Iris pigment epithelial cell (primary cell): ENCODE results near the gene CPD.
"Not testable (repeated sequence)": the region's sequence is repeated elsewhere in the genome, so short reads cannot be mapped to it uniquely, and the experiment has no call there.

Experiments used
- DNase-seq: peaks from one replicate; pipeline ENCODE4 v3.0.0-alpha.2; 2011; ENCODE audit warnings: low read depth

CPD gene

DNA sequence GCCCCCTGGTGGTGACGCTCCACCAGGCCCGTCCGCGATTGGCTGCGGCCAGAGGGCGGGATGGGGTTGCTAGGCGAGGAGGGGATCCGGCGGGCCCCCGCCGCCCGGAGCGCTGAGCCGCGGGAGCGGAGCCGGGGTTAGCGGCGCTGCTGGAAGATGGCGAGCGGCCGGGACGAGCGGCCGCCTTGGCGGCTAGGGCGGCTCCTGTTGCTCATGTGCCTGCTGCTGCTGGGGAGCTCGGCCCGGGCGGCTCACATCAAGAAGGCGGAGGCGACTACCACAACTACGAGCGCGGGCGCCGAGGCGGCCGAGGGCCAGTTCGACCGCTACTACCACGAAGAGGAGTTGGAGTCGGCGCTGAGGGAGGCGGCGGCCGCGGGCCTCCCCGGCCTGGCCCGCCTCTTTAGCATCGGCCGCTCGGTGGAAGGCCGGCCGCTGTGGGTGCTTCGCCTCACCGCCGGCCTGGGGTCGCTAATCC lies at the start of gene CPD:
Gene CPD (plus strand): TSS at position 103 of the 478 bp plus-strand sequence. CDS start 54 bp downstream, at position 157.
- DNase-seq: peak; percentile 93

DNA sequence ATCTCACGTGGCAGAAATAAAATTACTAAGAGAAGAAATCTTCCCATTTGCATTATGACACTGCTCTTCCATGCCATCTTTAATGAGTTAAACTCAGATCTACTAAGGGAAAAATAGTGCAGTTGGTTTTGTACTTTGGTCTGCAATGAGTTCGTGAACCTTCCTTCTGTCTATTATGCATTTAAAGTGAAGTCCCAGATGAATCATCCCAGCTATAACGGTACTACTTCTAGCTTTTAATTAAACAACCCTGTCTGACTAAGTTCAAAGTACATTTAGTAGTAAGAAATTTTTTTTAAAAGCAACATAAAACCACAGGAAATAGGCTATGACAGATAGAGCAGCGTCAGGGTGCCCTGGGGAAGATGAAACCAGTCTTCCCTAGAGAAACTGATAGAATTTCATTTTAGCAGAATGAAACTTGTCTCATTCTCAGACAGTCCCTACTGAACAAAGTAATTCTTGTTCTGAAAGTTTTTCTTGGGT lies 46.6 kb upstream of the CPD start:
- DNase-seq: peak; percentile 86

DNA sequence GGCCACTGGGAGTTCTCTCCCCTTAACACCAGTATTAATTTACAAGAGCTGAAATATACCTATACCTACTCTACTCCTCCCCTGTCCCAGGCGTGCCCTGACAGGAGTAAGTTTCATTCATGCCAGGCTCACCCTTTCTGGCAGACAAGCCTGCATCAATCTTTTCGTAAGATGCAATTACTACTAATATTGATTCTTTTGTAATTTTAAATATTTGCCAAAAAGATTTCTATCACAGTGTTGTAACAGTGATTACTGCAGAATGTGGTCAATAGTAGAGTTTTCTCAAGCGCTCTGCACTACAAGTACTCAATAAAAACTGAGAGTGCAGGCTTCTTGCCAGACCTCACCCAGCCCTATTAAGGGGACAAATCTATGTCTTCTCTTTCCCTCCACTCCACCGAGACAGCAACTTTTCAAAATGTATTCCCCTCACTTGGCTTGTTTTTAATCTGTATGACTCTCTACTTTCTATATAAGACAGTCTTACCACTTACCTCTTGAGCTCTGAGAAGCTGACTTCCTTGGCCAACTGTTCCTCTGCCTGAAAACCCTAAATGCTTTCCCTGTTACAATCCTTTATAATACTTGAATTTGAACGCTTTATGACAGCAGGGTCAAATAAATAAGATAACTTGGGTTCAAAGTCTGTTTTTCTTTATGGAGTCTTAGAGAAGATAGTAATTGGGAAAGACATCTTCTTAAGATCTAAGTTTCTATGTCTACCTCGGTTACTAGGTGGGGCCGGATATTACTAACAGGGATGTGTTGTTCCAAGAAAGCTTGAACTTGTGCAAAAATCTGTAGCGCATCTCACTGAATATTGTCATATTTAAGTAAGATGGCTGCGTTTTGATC lies 45.0 kb upstream of the CPD start, which contains the start of gene TMIGD1:
Gene TMIGD1 (minus strand): TSS at position 555 of the 858 bp plus-strand sequence. CDS start 1,924 bp downstream, outside the sequence.
- DNase-seq: no peak

DNA sequence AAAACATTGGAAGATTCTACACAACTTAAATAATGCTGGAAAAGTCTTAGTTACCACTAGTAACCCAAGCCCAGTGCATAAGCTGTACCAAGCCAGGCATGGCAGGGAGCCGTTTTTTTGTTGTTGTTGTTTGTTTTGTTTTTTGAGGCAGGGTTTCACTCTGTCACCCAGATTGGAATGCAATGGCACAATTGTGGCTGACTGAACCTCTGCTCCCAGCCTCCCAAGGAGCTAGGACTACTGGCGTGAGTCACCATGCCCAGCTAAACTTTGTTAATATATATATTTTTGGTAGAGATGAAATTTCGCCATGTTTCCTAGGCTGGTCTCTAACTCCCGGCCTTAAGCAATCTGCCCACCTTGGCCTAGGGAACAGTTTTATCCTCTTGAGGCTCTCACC lies 44.3 kb upstream of the CPD start:
- no peak for DNase-seq

DNA sequence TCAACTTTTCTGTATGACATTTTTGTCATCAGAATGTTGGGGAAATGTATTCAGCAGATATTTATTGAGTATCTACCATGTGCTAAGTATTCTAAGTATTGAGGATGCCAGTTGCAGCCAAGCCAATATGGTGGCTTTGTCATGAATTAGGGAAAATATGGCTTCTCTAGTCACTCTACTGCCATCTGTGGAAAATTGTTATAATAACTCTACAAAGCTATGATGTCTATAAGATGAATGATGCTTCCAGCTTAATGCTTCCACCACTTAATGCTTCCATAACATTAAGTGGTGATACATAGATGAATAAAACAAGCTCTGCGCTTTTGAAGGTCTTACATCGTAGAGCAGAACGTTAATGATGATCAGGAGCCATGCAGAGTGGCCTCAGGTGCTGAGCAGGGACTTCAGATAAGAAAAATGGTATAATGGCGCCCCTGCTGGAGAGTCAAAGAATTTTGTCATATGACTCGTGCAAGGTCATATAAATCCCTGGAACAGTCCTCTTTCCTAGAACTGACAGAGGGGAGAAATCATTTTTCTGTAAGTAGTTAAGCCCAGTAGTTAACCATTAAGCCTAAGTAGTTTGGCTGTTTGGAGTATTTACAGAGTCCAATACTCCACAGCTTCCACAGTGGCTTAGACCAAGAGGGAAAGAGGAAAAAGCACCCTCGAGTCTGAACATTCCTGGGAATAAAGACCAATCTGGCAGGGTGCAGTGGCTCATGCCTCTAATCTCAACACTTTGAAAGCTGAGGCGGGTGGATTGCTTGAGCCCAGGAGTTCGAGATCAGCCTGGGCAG lies 42.2 kb upstream of the CPD start:
- peak; percentile 61 for DNase-seq

DNA sequence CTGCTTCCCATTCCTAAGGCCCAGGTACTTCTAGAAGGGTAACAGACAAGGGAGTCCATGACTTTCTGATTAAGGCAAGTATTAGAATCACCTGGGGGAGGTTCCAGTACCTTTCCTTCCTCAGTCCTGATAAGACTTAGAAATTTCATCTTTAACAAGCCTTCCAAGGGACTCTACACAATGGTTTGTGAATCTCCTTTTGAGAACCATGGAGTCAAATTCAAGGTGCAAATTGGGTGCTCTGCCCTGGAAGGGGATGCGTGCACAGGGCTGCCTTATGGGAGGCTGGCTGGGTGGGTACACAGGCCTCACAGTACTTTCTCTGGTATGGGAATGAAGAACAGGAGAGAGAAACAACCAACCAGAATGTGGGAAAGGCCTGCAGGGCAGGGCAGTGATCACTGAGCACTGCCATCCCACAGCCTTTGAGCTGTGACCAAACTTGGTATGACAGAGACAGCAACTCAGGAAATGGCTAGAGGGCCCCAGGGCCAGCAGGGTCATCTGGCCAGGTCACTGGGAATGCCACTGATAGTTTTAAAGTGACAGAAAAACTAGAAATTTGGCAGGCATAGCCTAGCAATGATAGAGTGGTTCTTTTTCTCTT lies 41.2 kb upstream of the CPD start:
- DNase-seq: no peak

DNA sequence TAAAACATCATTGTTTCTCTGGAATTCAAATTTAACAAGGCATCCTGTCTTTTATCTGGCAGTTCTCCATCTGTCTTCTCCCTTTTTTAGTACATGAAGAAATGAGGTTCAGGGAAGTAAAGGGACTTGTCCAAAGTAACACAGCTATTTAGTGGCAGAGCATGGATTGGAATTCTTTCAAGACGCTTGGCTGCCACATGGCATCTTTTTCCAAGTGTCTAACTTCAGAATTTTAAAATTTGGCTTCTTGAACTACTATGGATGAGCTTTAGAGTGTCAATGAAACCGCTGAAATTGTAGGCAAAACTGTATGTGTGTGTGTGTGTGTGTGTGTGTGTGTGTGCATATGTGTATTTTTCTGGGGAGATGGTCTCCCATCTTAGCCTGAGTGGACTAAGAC lies 39.6 kb upstream of the CPD start:
- DNase-seq: no peak

DNA sequence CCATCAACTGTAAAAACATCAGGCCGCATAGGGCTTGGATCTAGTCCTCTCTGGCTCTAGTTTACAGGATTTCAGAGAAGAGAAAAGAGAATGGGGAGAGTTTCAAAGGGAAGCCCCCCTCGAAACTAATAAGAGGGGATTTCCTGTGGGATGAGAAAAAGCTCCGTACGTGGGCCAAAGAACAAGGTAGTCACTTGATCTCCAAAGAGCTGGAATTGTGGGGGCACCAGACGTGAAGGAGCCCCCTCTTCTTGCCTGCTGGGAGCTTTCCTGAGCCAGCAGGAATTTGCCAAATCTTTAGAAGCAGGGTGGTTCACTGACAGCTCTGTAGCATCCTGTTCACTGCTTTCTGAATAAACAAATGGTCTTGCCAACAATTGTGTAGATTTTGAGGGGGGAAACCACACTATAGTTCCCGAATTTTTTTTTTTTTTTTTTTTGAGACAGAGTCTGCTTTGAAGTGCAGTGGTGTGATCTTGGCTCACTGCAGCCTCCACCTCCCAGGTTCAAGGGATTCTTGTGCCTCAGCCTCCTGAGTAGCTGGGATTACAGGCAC lies 37.8 kb upstream of the CPD start:
- no peak for DNase-seq

DNA sequence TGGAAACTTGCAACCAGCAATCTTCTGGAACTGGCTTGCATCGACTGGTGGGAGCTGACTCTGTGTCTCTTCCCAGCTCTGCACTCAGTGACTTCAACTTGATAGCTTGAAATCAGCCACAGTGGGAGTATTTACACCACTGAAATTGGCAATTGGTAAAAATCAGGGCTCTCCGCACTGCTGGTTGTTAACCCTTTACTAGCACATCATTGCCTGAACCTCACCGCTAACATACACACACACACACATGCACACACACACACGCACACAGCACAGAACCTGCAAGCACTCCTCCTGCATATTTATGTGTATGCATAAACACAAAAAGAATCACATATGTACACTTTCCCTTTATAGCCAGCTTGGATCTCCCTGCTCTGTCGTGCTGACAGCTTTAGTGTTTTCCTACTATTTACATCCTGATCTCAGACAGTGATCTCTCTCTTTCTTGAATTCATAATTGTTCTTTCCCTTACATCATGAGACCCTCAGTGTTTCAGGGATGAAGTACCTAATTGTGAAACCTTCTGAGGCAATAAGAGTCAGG lies 37.0 kb upstream of the CPD start:
- DNase-seq: no peak

DNA sequence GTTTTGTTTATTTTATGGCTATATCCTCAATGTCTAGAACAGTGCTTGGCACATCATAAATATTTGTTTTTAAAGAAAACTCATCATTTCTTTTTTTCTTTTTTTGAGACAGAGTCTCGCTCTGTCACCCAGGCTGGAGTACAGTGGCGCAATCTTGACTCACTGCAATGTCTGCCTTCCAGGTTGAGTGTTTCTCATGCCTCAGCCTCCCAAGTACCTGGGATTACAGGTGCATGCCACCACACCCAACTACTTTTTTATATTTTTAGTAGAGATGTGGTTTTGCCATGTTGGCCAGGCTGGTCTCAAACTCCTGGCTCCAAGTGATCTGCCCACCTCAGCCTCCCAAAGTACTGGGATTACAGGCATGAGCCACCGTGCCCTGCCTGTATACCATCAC lies 35.5 kb upstream of the CPD start:
- not testable (repeated sequence) for DNase-seq

DNA sequence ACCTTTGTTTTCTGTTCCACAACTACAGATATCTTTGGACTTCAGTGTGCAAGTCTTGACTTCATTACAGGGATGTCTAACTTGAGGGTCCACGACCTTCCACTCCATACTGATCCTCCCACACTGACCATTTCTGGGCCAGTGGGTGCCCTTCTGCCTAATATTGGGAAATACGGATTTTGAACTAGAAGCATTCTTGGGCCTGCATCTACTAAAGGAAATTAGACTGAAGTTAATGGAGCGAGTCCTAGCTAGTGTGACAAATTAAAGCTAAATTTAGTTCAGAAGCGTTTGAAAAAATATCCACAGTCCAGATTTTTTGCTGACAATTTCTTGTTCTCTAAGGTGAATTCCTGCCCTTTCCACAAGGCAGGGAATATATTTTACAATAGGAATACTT lies 34.9 kb upstream of the CPD start:
- DNase-seq: no peak

DNA sequence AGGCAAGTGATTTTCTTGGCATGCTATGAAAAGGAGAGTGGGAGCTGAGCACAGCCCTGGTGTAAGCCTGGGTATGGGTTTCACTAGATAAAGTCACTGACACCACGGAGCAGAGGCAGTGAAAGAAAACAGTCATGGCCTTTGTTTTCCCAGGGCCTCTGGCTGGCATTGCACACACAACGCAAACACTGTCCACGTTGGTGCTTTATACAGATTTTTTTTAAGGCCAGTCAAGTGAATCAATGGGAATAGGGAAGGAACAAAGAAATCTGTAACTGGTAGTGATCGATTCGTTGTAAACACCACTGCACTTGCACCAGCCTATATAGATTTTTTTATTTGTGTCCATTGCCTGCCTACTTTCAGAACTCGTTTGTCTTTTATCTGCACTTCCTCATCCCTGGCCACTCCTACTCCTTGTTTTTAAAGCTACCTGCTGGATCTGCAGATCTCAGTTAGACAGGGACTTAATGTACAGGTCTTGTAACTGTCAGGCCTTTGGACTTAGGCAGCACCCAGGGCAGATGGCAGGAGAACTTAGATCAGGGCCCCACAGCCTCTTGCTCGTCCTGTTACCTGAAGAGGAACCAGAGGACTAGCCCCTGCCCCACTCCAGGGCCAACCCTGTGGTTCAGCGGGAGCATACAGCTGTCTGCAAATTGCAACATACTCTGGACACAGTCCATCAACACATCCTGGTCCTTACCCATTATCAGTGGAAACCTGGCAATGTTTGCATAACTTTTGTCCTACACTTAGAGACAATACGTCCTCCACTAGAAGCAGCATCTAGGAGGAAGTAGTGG lies 34.2 kb upstream of the CPD start:
- peak; percentile 83 for DNase-seq

DNA sequence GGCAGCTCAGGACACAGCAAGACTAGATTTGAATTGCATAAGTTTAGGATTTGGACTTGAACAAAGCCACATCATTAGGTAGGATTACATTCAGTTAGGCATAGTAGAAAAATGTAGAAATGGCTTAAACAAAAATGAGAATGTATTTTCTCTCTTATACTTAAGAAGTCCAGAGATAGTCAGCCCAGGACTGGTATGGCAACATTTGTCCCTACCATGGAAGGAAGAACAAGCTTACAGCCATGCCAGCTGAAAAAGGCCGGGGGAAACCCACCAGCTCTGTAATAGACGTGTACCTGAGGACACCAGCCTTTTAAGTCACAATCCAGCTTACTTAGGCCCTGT lies 33.7 kb upstream of the CPD start:
- no peak for DNase-seq

DNA sequence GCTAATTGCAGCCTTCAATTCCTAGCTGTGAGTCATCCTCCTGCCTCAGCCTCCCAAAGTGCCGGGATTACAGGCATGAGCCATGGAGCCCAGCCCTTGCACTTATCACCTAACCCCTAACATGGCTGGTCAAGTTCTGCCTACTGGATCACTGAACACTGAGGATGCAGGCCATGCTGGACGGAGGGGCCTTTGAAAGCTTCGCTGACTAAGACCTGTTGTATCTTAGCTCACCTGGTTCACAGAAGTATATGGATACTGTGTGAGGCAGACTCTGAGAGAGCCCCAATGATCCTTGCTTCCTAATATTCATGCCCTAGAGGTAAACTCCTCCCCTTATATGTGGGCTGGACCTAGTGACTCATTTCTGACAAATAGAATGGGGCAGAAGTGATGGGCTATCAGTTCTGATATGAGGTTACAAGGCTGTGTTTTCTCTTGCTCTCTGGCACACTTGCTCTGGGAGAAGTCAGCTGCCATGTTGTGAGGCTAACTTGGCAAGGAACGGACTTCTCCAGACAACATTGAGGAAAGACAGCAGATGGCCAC lies 33.1 kb upstream of the CPD start:
- DNase-seq: no peak

DNA sequence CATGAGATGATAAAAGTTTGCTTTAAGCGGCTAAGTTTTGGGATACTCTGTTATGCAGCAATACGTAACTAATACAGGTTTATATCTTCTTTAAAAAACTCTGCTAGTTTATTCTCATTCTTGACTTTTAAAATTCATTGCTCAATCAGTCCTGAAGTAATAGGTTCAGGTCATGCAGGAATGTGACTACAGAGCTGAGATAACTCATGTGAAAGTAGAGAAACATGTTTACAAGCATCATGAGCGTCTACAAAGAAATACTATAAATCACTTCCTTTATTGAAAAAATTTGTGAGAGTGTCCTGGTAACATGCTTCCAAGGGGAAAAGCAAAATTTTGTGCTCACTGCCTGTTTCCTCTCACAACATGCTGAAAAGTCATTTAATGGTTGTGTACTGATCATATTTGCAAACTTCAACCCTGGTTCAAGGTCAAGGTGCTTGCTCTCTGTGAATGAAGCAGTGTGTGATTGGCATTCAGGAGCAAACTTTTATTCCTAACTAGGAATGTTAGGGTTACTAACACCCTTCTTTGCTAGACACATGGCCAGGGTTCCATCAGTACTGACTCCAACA lies 32.4 kb upstream of the CPD start:
- peak; percentile 72 for DNase-seq

DNA sequence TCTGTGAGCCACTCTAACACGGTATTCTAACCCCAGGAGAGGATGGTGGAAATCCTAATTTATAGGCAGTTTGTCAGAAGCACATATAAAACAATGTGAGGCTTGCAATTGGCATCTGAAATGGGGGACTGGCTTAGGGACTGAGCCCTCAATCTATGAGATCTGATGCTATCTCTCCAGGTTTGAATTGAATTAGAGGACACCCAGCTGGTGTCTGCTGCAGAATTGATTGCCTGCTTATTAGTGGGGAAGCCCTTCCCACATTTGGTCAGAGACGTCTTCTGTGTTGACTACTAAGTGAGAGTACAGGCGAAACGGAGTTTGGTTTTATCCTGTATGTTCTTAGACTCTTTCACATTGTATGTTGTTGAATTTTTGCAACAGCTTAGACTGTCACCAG lies 31.2 kb upstream of the CPD start:
- no peak for DNase-seq

DNA sequence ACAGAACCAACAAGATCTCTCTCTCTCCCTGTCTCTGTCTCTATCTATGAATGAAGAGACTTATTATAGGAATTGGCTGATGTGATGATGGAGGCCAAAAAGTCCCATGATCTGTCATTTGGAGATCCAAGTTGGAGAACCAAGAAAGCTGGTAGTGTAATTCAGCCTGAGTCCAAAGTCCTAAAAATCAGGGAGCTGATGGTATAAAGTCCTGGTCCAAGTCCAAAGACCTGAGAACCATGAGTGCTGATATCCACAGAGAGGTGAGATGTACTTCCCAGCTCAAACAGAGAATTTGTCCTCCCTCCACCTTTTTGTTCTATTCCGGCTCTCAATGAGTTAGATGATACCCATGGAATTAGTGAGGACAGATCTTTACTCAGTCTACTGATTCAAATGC lies 29.5 kb upstream of the CPD start:
- DNase-seq: no peak

DNA sequence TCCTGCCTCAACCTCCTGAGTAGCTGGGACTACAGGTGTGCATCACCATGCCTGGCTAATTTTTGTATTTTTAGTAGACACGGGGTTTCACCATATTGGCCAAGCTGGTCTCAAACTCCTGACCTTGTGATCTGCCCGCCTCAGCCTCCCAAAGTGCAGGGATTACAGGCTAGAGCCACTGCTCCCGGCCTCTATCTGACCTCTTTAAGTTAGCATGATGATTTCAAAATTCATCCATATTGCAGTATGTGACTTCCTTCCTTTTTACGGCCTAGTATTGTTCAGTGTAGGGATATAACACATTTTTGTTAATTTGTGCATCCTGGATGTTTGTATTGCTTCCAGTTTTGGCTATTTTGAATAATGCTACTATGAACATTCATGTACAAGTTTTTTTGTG lies 27.5 kb upstream of the CPD start:
- not testable (repeated sequence) for DNase-seq

DNA sequence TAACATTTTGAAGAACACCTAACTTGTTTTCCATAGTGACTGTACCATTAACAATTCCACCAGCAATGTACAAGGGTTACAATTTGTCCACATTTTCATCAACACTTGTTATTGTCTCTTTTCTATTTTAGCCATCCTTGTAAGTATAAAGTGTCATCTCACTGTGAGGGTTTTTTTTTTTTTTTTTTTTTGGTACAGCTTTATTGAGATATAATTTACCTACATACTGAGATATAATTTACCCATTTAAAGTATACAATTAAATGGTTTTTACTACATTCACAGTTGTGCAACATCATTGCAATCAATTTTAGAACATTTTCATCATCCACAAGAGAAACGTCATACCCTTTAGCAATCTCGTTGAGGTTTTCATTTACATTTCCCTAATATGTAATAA lies 27.0 kb upstream of the CPD start:
- no peak for DNase-seq

DNA sequence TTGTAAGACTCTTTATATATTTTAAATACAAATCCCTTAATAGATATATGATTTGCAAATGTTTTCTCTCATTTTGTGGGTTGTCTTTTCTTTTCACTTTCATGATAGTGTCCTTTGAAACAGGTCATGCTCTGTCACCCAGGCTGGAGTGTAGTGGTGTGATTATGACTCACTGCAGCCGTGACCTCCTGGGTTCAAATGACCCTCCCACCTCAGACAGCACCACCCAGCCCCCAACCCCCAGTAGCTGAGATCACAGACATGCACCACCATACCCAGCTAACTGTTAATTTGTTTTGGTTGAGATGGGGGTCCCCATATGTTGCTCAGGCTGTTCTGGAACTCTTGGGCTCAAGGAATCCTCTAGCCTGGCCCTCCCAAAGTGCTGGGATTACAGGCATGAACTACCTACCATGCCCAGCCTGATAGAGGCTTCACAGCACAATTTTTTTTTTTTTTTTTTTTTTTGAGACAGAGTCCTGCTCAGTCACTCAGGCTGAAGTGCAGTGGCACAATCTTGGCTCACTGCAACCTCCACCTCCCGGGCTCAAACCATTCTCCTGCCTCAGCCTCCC lies 26.4 kb upstream of the CPD start:
- DNase-seq: no peak
